GM19328 (cell line): ENCODE data around the gene B4GALNT4.
"Not testable (repeated sequence)": the region's sequence is repeated elsewhere in the genome, so short reads cannot be mapped to it uniquely, and the experiment has no call there.

Experiments
- ATAC-seq: cut with Tn5 transposase; IDR thresholded peaks from one replicate; pipeline ENCODE4 v1.9.1; 2021; ENCODE audit warnings: mild to moderate bottlenecking, moderate library complexity; ENCODE audit not compliant: unreplicated experiment

The B4GALNT4 gene

DNA sequence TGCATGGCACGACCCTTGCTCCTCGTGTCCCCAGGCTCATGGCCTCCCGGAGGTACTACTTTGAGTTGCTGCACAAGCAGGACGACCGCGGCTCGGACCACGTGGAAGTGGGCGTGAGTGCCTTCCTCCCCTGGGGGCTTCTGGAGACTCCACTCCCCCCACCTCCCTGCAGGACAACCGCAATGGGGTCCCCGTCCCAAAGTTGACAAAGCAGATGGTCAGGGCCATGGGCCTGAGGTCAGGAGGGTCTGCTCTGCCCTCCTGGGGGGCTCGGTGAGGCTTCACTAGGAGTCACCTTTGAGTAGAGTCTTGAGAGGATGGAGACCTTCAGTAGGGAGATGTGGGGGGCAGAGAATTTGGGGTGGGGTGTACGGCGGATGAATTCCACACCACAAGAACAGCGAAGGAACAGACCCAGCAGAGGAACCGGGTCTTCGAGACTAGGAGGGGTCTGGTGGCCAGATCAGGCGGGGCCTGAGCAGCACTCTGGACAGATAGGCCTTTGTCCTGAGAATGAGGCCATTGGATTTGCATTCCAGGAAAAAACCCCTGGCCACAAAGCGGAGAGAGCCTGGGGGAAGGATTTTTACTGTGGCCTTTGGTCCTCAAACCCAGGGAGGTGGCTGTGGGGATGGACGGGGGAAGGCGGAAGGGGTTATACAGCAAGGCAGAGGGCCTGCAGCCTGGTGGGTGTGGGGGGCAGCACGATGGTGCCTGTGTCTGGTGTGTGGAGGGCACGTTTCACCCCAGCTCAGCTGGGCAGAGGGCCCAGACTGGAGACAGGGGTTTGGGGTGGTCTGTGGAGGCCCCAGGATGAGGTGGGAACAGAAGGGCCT is 4.6 kb downstream of the B4GALNT4 start:
- no peak for ATAC-seq

DNA sequence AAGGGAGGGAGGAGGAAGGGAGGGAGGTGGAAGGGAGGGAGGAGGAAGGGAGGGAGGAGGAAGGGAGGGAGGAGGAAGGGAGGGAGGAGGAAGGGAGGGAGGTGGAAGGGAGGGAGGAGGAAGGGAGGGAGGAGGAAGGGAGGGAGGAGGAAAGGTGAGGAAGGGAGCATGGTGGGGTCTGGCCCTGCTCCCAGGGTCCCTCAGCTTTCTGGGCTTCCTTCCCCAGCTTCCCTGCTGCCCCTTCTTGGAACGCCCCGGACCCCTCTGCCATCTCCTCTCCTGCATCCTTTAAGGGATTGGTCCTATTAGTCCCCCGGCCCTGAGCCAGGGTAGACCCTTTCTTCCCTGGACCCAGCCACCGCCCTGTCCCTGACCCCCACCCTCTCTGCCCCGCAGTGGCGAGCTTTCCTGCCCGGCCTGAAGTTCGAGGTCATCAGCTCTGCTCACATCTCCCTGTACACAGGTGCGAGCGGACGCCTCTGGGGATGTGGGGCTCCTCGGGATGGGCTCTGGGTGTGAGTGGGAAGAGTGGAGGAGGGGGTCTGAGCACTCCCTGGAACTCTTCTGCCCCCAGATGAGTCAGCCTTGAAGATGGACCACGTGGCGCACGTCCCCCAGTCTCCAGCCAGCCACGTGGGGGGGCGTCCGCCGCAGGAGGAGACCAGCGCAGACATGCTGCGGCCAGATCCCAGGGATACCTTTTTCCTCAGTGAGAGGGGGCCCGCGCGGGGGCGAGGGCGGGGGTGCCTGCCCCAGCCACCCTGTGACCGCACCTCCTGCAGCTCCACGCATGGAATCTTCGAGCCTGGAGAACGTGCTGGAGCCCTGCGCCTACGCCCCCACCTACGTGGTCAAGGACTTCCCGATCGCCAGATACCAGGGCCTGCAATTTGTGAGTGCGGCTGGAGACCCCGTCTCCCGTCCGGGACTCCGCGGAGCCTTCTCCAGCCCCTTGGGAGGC is 6.0 kb downstream of the B4GALNT4 start:
- ATAC-seq = no peak

DNA sequence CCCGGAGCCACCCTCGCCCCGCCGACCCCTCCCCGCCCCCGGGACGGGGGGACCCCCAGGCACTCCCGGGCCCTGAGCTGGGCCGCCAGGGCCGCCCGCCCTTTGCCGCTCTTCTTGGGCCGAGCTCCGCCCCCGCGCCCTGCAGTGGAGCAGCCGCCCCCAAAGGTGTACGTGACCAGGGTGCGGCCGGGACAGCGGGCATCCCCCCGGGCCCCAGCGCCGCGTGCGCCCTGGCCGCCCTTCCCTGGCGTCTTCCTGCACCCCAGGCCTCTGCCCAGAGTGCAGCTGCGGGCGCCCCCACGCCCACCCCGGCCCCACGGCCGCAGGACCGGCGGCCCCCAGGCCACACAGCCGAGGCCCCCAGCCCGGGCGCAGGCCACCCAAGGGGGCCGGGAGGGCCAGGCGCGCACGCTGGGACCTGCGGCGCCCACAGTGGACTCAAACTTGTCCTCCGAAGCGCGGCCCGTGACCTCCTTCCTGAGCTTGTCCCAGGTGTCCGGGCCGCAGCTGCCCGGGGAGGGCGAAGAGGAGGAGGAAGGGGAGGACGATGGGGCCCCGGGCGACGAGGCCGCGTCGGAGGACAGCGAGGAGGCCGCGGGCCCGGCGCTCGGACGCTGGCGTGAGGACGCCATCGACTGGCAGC is 7.4 kb downstream of the B4GALNT4 start:
- ATAC-seq = no peak

DNA sequence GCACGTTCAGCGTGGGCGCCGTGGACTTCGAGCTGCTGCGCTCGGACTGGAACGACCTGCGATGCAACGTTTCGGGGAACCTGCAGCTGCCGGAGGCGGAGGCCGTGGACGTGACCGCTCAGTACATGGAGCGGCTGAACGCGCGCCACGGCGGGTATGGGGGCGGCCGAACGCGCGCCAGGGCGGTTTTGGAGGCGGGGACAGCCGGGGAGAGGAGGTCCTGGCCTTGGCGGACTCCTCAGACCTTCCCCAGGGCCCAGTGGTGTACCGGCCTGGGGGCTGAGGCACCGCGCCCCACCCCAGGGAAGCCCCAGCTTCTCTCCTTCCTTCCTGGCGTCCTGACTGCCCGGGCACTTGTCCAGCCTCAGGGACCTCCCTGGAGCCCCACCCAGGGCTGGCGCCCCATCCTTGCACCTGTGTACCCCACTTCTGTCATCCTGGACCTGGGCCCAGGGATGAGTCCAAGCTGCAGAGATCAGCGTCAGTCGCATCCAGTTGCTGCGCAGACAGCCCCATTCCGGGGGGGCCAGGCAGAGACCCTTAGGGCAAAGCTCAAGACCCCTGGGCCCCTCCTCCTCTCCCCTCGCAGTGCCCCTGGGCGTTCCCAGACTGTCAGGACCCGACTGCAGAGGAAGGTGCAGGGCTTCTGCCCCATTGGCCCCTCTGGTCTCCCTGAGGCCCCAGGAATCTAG is 8.0 kb downstream of the B4GALNT4 start:
- ATAC-seq = no peak

DNA sequence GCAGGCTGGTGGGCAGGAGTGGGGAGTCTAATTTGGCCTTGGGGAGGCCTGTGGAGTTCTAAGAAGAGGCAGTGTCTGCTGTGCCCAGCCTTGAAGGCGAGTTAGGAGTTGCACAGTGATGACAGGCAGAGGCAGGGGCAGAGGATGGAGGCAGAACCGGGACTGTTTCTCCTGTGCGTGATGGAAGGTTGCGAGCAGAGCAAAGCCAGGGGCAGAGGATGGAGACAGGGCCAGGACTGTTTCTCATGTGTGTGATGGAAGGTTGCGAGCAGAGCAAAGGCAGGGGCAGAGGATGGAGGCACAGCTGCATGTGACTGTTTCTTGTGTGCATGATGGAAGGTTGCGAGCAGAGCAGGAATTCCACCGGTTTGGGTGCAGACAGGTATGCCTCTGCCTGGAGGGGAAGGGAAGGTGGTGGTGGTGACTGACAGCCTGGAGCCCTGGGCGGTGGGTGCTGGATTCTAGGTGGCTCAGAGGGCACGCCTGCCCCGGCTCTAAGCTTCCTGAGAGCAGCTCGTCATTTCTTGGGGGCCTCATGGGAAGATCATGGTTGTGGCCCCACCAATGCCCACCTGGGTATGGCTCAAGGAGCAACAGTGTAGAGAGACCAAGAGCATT is 8.7 kb downstream of the B4GALNT4 start:
- ATAC-seq = no peak

DNA sequence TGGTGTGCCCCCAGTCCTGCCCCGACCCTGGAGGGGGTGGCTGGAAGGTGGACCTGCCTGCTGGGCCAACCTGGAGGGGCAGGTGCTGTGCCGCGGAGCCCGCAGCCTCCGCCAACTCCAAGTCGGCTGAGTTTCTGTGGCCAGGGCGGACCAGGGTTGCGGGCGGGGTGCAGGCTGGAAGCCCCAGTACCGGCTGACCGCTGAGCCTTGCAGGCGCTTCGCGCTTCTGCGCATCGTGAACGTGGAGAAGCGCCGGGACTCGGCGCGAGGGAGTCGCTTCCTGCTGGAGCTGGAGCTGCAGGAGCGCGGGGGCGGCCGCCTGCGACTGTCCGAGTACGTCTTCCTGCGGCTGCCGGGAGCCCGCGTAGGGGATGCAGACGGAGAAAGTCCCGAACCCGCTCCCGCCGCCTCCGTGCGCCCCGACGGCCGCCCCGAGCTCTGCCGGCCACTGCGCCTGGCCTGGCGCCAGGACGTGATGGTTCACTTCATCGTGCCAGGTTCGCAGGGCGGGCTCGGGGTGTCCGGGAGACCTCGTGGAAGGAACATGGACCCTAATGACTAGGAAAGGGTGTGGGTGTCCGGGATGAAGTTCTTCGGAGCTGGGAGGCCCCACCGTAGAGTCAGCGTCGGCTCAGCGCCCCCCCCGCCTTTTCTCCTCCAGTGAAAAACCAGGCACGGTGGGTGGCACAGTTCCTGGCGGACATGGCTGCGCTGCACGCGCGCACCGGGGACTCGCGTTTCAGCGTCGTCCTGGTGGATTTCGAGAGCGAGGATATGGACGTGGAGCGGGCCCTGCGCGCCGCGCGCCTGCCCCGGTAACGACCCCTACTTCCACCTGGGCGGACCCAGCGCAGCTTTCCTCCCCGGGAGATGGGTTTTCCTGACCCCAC is 10.2 kb downstream of the B4GALNT4 start:
- no peak for ATAC-seq

DNA sequence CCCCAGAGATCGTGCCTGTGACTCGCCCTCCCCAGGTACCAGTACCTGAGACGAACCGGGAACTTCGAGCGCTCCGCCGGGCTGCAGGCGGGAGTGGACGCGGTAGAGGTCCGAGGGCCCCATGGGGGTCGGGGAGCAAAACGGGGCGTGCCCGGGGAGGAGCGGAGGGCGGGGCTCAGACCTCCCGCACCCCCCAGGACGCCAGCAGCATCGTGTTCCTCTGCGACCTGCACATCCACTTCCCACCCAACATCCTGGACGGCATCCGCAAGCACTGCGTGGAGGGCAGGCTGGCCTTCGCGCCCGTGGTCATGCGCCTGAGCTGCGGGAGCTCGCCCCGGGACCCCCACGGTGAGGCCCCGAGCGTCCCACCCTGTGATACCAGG is 10.8 kb downstream of the B4GALNT4 start:
- no peak for ATAC-seq

DNA sequence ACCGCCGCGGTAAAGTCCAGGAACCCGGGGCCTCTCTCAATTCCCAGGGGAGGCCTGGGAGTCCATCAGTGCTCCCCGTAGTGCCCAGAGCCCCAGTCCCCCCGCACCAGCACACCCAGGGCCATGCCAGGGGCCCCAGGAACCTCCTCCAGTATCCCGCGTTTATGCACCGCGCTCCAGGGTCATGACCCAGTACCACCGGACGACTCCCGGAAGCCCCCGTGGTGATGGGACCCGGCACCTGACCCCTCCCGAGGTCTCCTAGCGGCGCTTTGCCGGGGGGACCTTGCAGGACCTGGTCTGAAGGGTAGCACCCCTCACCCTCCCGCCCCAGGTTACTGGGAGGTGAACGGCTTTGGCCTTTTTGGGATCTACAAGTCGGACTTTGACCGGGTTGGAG is 11.2 kb downstream of the B4GALNT4 start:
- no peak for ATAC-seq

DNA sequence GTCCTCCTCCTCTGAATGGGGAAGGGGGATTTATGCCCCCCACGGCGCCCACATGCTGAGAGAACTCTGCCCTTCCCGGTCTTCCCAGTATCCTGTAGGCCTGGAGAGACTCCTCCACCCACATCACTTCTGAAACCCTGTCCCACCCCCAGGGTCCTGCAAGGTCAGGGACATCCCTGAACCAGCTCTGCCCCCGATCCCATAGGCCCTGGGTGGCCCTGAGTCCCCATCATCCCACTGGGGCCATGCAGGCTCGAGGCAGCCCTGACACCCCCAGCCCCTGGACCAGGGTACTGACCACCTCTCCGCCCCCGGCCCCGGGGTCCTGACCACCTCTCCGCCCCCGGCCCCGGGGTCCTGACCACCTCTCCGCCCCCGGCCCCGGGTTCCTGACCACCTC is 11.7 kb downstream of the B4GALNT4 start:
- ATAC-seq = no peak

DNA sequence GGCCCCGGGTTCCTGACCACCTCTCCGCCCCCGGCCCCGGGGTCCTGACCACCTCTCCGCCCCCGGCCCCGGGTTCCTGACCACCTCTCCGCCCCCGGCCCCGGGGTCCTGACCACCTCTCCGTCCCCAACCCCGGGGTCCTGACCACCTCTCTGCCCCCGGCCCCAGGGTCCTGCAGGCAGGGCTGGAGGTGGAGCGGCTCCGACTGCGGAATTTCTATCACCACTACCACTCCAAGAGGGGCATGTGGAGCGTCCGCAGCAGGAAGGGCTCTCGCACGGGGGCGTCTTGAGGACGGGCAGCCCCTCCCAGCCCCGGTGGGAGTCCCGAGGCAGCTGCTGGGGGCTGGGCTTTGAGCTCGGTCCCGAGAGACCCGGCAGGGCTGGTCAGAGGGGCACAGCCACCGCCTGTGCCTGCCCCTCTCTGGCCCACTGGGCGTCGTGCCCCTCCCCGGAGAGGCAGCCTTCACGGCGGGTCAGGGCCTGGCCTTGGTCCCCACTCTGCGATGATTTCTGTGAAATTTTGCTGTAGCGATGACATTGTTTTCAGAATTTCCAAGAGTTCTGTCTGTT is 12.3 kb downstream of the B4GALNT4 start:
- ATAC-seq = no peak

DNA sequence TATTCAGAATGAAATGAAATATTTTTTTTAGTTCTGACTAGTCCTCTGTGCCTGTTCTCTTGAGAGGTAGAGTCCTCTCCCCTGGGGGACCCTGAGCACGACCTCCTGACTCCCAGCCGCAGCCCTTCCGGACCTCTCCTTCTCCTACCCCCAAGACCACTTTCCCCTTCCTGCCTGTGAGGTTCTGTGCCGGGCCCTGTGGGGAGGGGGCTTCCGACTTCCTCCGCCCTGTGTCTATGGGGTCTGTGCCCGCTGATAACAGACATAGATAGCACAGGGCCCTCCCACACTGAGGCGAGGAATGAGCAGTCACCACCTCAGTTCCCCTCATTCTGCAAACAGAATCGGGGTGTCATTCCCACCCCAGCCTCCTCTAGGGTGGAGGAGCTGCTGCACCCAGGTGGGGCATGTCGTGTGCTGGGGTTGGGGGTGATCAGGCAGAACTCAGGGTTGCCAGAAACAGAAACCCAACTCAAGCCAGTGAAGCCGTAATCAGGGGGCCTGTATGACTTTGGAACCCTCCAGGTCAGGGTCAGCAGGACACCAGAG is 12.9 kb downstream of the B4GALNT4 start:
- no peak for ATAC-seq

DNA sequence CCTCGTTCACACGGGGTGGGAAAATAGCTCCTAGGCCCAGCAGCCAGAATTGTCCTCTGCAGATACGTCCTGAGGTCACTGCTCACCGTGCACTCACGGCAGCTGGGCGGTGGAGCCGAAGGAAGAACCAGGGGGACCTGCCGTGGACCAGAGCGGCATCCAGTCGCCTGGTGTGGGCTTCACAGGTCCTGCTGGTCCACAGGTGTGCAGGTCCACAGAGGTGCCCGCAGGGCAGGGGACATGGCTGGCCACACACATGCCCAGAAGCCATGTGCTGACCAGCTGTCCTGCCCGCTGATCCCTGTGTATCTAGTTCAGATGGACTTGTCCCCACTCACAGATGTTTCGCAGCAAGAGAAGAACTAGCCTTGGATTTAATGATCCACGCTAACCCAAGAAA is 14.1 kb downstream of the B4GALNT4 start:
- no peak for ATAC-seq

DNA sequence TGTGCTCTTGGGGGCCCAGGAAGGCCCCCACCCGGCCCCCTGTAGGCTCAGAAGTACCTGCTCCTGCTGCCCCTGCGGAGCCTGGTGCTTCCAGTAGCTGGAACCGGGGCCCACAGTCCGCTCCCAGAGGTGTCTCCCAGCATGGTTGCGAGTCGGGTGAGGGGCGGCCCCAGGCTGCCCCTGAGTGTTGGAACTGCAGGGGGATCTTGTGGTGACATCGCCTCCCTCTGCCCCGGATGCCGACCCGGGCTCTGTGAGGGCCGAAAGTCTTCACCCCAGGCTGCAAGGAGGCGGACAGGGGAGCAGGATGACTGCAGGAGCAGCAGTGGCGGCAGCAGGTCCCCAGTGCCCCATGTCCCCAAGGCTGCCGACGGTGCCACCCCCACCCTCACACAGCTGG is 15.2 kb downstream of the B4GALNT4 start:
- ATAC-seq = no peak

DNA sequence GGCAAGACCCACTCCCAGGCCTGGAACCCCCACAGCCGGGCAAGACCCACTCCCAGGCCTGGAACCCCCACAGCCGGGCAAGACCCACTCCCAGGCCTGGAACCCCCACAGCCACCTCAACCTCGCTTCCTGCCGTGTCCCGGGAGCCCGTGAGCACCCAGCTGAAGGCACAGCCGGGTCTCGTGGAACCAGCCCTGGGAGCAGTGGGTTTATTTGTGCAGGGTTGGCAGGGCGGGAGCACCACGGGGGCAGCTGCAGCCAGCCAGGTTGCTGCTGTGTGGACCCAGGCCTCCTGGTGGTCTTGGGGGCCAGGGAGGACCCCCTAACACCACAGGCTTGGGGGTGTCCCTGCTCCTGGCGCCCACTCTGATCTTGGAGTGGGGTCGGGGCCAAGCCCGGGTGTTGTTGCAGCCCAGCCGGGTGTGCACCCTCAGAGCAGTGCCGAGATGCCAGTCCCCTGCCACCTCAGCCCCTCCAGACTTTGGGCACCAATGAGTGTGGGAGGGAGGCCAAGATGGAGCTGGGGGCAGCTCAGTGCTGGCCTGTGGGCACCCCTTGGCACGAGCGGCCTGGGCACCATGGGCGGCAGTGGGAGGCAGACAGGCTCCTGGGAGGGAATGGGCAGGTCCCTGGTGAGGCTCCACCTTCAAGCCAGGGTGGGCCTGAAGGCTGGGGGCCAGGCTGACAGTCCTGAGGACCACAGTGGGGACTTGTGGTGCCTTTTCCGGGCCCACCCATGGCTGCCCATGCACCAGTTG is 16.5 kb downstream of the B4GALNT4 start:
- no peak for ATAC-seq

DNA sequence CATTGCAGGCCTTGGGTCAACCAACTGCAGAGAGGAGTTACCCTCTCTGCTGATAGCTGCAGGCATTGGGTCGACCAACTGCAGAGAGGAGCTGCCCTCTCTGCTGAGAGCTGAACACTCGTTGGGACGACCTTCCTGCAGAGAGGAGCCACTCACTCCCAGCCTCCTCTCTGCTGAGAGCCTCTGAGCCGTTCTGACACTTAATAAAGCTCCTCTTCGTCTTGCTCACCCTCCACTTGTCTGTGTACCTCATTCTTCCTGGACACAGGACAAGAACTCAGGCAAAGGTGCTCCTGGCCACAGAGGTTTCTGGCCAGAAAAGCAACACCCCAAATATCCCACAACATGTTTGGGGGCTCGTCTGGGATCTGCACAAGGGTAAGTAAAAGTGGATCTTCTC is 17.2 kb downstream of the B4GALNT4 start:
- ATAC-seq = no peak

DNA sequence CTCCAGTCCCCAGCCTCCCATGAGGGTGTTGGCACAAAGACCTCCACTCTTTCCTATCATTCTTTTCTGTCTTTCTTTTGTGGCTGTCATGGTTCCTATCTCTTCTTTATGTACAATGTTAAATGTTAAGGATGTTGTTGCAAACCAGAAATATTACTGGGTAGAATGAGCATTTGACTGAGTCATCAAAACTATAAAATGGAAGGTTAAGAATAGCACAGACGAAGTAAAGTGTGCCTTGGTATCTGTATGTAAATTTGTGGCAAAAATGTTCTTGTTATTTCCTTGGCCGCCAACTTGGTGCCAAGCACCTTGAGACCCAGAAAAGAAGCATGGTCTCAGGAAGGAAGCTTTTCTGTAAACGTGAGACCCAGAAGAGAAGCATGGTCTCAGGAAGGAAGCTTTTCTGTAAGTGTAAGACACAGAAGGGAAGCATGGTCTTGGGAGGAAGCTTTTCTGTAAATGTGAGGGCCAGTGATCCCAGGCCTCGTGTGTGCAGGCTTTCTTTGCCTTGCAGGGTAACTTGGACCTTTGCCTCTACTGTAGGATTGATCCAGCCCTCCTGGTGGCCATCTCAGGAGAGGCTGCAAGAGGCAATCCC is 18.0 kb downstream of the B4GALNT4 start:
- ATAC-seq = no peak

DNA sequence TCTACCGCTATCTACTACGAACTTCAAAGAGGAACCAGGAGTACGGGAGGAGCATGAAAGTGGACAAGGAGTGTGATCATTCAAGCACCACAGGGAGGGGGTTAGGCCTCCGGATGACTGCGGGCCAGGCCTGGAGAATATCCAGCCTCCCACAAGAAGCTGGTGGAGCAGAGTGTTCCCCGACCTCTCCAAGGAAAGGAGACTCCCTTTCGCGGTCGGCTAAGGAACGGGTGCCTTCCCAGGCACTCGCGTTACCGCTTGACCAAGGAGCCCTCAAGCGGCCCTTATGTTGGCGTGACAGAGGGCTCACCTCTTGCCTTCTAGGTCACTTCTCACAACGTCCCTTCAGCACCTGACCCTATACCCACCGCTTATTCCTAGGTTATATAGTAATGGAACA is 20.1 kb downstream of the B4GALNT4 start:
- not testable (repeated sequence) for ATAC-seq

DNA sequence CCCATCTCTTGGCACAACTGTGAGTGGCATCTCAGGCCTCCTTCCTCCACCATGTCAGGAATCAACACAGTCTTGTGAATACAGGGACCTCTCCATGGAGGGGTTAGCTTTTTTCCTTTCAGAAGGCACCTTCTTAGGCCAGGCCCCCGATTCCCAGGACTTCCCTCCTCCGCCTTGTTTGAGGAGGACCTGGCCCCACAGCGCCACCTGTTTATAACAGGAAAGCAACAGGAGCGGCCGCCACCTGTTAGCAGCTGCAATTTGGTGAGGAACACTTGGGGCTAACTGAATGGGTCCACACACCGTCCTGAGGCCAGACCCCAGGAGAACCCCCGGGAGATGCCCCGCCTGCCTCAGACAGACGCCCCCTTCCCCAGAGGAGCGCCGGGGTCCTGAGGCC is 20.9 kb downstream of the B4GALNT4 start:
- ATAC-seq = no peak
